NCI-H2107 treated with DMSO at 0.1 percent for 48 hours (cell line): ENCODE data around the gene MAN2A1.

Experiments used
- DNase-seq: peaks from one replicate; lab custom pipeline; 2025; ENCODE audit not compliant: unreplicated experiment; lab: John Stamatoyannopoulos, UW

Gene MAN2A1

DNA sequence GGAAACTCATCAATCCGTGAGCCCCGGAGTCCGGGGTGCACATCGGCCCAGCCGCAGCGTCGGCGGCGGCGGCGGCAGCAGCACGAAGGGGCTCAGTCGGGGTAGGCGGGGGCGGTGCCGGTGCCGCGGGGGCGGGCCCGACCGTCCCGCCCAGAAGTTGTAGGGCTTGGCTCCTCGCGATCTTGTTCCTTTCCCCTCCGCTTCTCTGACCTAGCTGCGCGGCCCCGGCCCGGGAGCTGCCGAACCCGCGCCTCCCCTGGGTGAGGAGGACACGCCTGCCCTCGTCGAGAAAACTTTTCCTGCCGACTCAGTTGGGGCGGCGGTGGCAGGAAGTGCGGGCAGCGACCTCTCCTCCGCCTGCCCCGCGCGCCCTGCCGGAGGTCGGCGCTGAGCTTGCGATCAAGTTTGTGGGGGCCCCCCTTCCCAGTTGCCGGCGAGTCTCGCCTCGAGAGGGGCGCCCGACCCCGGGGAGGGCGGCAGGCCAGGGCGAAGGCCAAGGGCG is at the start of gene MAN2A1:
MAN2A1 (plus strand) TSS at position 188 of the 502 bp plus-strand sequence. CDS start 491 bp downstream, outside the sequence.
- no peak for DNase-seq

DNA sequence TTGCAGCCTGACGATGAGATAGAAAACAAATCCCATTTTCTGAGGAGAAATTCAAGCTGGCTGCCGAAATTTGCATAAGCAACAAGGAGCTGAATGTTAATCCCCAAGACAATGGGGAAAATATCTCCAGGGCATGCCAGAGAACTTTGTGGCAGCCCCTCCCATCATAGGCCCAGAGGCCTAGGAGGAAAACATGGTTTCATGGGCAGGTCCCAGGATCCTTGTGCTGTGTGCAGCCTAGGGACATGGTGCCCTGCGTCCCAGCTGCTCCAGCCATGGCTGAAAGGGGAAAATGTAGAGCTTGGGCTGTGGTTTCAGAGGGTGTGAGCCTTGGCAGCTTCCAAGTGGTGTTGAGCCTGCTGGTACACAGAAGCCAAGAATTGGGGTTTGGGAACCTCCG is 48.8 kb upstream of the MAN2A1 start:
- DNase-seq = no peak

DNA sequence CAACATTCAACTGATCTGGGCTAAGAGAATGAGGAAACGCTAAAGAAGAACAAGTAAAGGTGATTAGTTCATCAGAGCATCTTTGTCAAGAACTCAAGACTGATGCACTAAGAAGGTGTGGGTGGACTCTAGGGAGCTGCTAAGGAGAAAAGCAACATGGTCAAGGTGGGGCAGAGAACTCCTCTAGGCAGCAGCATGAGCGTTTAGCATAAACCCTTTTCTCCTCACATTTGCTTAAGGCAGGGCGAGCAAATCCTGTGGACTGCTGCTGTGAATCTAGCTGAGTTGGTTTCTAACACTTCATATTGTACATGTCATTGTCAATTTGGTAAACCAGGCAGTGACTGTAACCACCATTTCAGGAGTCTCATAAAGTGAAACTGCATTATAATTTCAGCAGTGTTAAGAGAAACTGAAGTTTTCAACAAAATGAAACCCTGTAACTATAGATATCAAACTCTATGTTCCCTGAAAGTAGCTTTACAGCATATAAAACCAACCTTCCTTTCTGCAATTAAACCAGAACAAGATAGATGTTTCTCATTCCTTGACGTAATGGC is 45.9 kb upstream of the MAN2A1 start:
- DNase-seq = no peak

DNA sequence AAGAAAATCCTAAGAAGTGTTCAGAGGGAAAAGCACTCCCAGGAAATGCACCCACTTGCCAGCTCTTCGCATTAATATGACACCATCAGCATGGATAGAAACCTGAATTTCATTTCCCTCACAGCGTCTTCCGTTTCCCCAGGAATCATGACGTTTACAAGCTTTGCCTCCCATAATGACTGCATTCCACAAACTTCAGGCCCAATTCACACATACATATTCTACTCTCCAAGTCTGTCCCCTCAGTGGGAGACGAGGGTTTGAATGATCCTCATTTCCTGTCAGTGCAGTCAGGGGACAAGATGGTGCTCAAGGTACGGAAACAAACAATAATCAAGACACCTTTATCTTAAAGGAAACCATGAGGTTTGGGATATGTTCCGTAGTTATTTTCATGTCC is 44.9 kb upstream of the MAN2A1 start:
- no peak for DNase-seq

DNA sequence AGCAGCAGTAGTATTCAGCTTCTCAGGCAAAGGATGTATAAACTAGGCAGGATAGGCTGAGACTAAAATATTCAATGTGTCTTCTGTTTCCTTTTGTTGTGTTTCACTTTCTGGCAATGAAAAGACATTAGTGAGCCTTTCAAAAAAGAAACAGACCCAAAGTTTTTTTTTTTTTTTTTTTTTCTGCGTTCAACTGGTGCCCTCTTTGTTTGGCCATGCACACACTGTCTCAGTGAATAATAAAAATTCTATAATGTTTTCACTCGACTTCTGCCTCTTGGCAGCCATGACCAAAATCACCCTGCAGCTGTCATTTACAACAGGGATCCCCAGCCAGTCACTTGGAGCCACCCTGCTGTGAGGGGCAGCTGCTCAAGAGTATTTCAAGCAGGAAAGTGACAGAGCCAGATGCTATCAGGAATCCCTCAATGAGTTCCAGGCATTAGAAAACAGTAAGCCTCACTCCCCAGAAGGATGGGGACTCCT is 44.0 kb upstream of the MAN2A1 start:
- DNase-seq = peak; percentile 84

DNA sequence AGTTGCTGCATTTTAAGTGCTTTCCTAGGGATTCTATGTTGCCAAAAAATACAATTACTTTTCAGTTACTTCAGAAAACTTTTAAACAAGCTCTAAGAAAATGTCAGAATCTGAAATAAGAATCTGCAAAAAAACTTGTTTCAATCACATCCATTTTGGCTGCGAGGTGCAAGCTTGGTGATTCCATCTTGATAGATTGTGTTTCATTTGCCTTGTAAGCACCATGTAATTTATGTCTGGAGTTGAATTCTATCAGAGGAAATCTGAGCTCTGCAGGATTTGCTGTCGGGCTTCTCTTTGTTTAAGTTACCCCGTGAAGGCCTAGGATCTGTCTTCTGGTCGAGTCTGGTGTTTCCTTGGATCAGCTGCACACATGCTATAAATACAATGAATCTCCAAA is 40.4 kb upstream of the MAN2A1 start:
- DNase-seq = peak; percentile 26

DNA sequence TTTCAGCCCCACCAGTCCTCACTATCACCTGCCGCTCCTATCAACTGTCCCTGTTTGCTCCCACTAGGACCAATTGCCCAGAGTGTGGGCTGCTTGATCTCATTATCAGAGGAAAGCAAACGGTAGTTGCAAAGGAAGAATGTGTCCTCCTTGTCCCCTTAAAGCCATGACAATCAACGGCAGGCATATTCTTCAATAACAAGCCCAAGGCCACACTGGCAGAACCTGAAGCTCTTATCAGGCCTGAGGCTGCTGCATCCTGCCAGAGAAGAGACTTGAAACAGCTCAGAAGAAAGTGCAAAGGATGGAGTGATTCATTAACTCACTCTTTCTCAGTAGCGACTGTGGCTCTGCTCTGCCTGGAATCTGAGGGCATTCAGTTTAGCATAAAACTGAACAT is 39.2 kb upstream of the MAN2A1 start:
- no peak for DNase-seq

DNA sequence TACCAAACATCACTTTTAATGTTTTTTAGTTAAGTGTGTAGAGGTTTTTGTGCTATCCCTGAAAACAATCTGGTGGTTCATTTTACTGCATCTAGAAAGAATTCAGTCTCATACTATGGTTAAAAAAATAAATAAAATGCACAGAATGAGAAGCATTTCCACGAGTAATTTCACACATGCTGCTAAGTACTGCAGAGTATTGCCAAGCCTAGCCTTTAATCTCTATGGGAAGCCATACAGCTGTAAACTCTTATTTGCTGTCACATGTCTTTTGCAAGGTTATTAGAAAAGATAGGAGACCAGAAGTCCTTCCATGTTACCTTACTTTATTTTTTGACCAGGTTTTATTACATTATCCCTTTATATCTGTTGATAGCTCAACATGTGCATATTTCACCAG is 37.6 kb upstream of the MAN2A1 start:
- DNase-seq = no peak

DNA sequence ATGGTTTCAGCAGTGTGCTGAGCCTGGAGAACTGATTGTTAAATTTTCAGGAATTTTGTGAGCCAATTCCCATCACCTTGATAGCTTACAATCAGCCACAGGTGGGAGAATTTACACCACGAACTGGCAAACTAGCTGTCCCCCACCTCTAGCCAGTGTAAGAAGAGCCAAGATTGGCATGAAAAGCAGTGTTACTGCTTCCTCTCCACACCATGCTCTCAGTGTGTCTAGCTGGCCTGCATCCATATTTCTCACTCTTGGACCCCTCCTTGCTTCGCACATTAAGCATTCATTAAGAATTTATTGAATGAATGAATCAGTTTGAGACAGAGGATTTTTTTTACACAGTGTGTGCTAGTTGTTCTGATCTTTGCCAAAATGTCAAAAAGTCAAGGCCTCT is 36.7 kb upstream of the MAN2A1 start:
- no peak for DNase-seq

DNA sequence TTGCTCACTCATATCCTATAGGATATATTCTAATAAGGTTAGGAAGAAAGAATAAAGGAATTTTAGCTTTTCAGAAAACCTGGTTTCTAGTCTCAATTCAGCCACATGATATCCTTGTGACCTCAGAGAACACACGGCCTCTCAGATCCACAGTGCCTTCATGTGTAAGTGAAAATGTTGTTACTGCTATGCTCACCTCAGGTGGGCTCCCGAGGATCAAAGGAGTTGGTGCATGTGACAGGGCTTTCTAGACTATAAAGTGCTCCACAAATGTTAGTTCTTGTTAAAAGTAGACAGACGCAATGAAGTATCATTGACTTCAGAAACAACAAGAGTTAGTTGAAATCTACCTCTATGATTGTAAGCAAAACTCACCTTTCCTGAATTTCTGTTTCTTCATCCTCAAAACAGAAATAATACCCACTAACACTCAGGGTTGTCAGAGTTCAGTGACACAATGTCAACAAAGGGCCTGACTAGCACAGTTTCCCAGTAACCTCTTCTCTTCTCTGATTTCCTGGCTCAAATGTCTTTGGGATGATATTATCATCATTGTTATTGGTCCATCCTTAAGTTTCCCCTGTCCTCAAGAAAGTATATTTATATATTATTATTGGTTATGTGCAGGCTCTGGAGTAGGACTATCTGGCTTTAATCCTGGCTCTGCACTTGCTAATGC is 36.0 kb upstream of the MAN2A1 start:
- no peak for DNase-seq

DNA sequence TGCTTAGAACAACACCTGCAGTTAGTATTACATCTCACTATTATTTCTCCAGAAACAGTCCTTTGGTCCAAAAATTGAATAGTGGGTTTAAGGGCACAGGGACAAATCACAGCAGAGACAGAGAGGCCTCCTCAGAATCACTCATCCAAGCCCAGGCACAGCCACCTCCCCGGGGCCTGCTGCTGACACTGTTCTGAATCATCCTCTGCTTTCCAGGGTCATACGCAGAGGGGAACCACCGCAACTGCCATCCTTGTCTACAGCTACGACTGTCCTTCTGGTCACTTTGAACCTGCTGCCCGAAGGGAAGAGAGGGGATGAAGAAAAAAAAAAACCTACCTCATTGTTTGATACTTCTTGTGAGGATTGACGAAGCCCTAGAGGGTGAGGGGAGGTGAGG is 35.3 kb upstream of the MAN2A1 start:
- DNase-seq = no peak

DNA sequence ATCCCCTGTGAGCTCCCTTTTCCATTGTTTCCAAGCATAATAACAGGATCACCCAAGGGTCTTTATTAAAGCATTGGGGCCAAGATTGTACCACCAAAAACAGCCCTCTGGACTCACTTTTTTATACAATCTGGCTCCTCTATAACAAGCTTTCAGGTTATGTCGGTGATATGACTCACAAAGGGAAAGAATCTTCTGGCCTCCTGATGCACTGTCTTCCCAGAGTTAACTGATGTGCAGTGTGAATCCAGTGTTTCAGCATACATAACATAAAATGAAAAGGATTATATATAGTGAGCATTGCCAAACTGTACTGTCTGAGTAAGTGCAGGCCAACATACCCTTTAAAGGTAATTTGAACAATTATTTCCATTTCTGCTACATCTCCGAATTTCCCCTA is 33.9 kb upstream of the MAN2A1 start:
- DNase-seq = no peak

DNA sequence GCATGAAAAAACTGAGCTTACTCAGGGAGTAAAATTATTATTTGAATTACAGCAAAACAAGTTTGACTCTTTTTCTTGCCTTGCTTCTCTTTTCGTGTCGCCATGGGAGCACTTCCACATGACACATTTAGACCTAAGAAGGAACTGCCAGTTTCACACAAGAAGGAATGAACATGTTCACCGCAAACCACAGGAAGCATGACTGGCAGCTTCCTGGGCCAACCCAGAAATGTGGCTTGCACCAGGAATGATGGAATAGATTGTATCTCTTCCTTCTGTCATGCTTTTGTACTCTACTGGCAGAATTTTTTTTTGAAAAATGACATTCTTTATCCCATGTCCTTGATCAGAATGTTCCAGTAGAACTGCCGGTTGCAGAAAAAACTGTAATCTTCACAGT is 32.9 kb upstream of the MAN2A1 start:
- DNase-seq = no peak

DNA sequence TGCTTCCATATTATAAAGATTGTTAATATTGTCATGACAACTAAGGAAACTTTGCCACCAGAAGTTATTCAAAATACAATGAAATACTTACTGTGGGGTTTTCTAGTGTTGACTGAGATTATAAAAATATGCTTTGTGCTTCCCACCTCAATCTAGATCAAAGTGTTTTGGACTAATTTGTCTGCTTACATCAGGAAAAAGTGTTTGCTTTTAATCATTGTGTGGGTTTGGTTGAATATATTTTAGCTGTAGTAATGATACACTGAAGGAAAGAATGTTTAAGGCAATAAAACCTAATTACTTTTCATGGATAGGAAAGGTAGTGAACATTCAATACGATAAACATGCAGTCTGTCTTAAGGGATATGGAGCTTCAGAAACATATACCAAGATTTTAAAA is 29.8 kb upstream of the MAN2A1 start:
- no peak for DNase-seq

DNA sequence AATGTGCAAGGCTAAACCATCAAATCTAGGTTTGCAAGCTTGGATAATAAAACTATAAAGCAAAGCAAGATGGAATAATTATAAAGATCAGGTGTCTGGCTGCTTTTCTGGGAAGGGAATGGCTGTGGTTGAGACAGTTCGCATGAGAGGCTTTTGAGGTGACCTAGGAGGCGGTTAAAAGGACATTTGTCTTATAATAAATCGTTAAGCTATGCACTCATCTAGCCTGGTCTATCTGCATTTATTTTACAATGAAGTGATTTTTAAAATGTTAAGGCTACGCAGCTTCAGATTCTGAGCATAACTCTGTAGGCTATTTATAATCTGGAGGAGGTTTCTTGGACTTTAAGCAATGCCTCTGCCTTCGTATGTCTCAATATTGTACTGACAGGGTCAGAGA is 29.4 kb upstream of the MAN2A1 start:
- peak; percentile 6 for DNase-seq

DNA sequence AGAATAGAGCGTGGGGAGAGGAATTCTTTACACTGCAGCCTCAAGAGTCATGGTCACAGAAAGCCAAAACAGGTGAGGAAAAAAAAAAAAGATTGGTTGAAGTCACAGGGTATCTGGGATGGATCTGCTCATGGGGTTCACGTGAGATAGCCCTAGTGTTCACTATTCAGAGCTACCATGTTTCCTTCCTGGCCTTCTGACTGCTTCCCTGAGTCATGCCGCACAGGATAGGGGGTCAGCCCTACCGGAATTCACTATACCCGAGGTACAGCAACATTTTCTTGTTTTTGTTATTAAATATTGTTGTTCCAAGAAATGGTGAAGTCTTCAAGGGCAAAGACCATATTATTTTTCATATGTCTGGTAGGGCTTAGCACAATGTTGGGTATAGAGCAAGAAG is 21.5 kb upstream of the MAN2A1 start:
- DNase-seq = no peak

DNA sequence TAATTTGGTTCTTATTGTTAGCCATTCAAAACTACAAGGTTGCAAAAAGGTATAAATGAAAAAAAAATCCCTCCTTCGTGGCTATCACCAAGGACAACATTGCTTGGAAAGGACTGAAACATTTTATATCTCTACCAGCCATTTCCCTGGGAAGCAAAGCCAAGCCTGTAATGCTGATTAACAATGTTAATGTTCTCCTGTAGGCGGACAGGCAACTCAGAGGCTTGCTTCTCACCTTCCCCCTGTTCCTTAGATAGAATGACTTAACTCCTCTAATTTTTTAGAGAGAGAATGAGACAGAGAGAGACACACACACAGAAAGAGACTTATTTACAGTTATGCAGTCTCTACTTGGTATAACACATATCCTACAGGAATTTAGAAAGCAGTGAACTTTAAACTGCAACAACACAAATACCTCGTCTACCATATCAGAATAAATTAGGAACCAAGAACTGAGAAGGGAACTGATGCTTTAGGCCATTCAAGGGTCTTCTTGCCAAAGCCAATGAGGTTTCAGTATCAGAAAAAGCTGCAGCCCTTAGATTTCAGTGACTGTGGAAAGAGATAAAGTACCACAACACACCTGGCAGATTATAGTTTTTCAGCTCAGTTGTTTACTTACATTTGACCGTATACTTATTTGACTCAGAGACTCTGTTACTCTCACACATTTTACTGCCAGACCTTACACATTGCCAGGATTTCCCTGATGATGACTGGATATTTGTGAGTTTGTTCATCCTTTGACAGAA is 20.9 kb upstream of the MAN2A1 start:
- no peak for DNase-seq

DNA sequence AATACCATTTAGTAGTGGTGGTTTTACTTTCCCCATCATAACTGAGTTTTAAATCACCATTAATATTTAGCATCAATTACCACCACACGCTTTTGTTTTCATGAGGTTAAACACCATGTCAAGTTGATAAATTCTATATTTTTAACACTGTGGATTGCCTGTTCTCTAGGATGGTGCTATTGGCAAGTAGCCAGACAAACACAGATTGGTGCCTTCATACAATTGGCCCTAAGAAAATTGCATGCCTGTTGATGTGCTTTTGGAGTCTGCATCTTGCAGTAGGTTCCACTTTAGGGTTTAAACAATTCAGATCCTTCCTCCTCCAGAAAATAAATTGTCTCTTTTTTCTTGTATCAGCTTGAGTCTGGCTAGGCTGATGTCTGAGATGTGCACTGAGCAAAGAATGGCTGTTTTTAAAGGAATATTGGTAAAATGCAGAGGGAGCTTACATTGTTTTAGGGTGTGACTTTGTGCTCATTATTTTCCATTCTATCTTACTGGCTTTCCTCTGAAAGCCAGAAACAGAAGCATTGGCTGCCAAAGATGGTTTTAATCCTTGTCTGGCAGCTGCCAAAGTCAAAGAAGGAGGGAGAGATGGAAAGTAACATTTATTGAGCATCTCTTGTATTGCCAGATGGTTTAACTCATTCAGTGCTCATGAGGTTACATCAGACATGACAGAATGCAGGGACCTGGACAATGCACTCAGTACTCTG is 19.6 kb upstream of the MAN2A1 start:
- no peak for DNase-seq

DNA sequence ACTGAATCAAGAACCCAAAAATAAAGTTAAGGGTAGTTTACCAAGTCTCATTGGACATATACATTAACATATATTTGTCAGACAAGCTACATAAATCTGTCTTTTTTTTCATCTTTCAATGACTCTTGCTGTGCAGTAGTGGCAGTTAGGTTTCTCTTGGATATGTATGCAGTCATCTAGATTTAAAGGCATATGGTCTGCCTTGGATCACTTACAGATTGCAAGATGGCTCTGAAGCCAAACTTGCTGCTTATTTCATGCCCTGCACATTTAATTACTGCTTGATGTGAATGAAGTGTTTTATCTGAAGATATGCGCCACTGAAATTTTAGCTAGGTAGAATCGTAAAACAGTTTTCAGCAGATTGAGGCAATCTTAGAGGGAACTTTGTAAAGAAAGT is 18.6 kb upstream of the MAN2A1 start:
- no peak for DNase-seq

DNA sequence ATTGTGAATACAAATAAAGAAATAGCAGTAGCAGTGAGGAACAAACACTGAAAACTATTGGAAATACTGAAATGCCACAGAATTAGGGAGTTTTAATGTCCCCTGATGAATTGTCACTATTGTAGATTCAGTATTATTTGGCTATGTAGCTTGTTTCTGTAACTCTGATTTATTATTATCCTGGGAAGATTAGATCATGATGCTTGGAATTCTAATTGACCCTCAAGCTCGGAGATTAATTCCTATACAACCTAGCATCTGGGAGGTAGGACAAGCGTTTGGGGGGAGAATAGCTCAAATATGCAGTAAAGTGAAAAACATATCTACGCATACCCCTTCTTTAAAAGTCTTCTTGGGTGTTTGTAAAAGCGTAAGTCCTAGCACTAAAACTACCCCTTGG is 15.1 kb upstream of the MAN2A1 start:
- no peak for DNase-seq

DNA sequence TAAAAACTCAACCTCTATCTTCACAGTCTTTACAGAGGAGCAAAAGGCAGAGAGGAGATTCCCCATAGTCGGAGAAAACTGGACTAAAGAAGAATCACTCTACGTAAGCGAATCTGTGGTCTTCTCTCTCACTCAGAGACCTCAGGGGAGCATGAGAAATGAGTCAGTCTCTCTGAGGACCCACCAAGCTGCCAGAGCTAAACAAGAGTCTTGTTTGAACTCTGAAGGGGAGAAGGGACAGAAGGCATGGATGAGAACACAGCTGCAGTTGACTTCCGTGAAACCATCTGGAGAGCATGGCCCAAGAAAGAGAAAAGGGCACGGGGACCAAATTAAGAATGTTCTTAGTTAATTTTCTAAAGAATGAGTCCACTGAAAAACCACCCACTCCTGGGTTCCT is 12.8 kb upstream of the MAN2A1 start:
- no peak for DNase-seq

DNA sequence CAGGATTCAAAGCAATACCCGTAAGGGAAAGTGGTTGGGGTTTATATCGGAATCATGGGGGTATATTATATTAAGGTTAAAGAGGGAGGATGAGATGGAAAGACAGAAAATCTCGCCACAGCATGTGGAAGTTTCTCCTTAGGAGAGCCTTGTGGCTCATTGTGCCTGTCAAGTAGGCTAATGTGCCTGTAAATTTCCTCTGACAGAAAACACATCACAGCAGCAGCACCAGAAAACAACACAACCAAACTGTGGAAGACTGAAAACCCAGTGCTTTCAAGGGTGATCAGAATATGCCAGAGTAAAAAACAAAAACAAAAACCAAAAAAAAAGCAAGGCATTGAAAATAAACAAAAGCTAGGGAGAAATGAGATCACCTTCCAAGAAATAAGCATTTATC is 11.3 kb upstream of the MAN2A1 start:
- no peak for DNase-seq
